H1 (cell line): ENCODE results near the gene MAP7D2. TPM values are rescaled to one million over a fixed set of nuclear protein-coding genes. Genes with fewer than 3 reads are reported as not detected.

Experiments
- EZH2 ChIP-seq: fragments of 200-600 bp; sonication (generic); IDR thresholded peaks from 2 replicates; pipeline ENCODE4 v1.7.1; 2012; ENCODE audit warnings: low read depth, mild to moderate bottlenecking, moderate library complexity, low read length, inconsistent platforms; ENCODE audit not compliant: severe bottlenecking
- polyA plus RNA-seq, 7 experiments: library from polyadenylated mRNA; depleted of rRNA in 3 of 7; stranded (reverse) in 5 of 7; unstranded in 2 of 7; fragments of >200 nt in 5 of 7; fragments of 200-250 nt in 2 of 7; gene quantifications; 1 replicate in 5 of 7; 2 replicates in 1 of 7; 4 replicates in 1 of 7; pipeline versions ENCODE4 v1.2.1 to v1.2.3, GENCODE V29; 2011 to 2013; ENCODE audit warnings: missing spikeins in 2 of 7, mixed read lengths in 2 of 7
- total RNA-seq: library from RNA; stranded (reverse); fragmentation: NEBNext Ultra II Directional; extraction: Animal tissue kit (Norgen Biotek cat#: 25700); gene quantifications from 2 replicates; pipeline ENCODE4 v1.2.1, GENCODE V29; 2021

MAP7D2 gene
- total and polyA plus RNA-seq, 2 of the 8 experiments (the other 6 are each of a cell fraction or from before 2014, with no cell fraction given), result 0.65 to 0.83 TPM

GRCh38 chrX:20038966-20039365, 77.7 kb downstream of the MAP7D2 start (continued):
- no peak for TF ChIP-seq EZH2
- TF ChIP-seq, all 59 proteins: peak for 0
